ENCODE results near the gene ZNF574. TPM values are rescaled to one million over a fixed set of nuclear protein-coding genes. Genes with fewer than 3 reads are reported as not detected.

ZNF574 gene
- total RNA-seq, 4 donors from 2014 or later = 11.0 to 24.2 (median 17.0) TPM

GRCh38 chr19:42079276-42079669, 3.3 kb downstream of the ZNF574 start:
- peaks cover 0 to 31% (median 5%) of the 10 kb centered on the region in 4 donors for H3K4me1 ChIP-seq
- TF ChIP-seq CTCF (IDR thresholded peaks at IDR 0.05) = no peak
- no peak for TF ChIP-seq POLR2A (IDR thresholded peaks at IDR 0.05)
- no peaks in the 10 kb centered on the region for H3K9me3 ChIP-seq
- no peak overlapping the region for H3K27ac ChIP-seq
- H3K27me3 ChIP-seq = no peaks in the 10 kb centered on the region
- no peak overlapping the region for H3K4me3 ChIP-seq
- peaks cover 0 to 30% (median 0%) of the 10 kb centered on the region in 3 donors for H3K36me3 ChIP-seq
- DNase-seq = no peak

GRCh38 chr19:42079886-42080763, 4.2 kb downstream of the ZNF574 start:
- Histone ChIP-seq H3K27me3 (no peaks in the 10 kb centered on the region), H3K9me3 (no peaks in the 10 kb centered on the region), H3K4me1 (peaks cover 0 to 31% (median 5%) of the 10 kb centered on the region in 4 donors), H3K4me3 (no peak overlapping the region), H3K36me3 (peaks cover 0 to 30% (median 0%) of the 10 kb centered on the region in 3 donors), H3K27ac (no peak overlapping the region)
- no peak for TF ChIP-seq POLR2A (IDR thresholded peaks at IDR 0.05)
- no peak for TF ChIP-seq CTCF (IDR thresholded peaks at IDR 0.05)
- no peak for DNase-seq

- H3K27me3 ChIP-seq = no peaks in the 10 kb centered on the region
- no peaks in the 10 kb centered on the region for H3K9me3 ChIP-seq
- H3K36me3 ChIP-seq = peaks cover 0 to 30% (median 0%) of the 10 kb centered on the region in 3 donors
- peaks cover 0 to 31% (median 5%) of the 10 kb centered on the region in 4 donors for H3K4me1 ChIP-seq
- H3K27ac ChIP-seq = no peak overlapping the region
- TF ChIP-seq POLR2A (IDR thresholded peaks at IDR 0.05) (no peak), CTCF (IDR thresholded peaks at IDR 0.05) (no peak)
- no peak for DNase-seq
- H3K4me3 ChIP-seq = no peak overlapping the region
Measured at GRCh38 chr19:42080764-42081375, 4.9 kb downstream of the ZNF574 start.

GRCh38 chr19:42081584-42082203, 5.7 kb downstream of the ZNF574 start:
- TF ChIP-seq CTCF (IDR thresholded peaks at IDR 0.05) (peak in 4 of 6 experiments; percentile 27 to 60 (median 50)), POLR2A (IDR thresholded peaks at IDR 0.05) (no peak)
- Histone ChIP-seq H3K27ac (peak overlapping the region in 1 of 4 donors; percentile 15), H3K36me3 (peaks cover 0 to 30% (median 0%) of the 10 kb centered on the region in 3 donors)

GRCh38 chr19:42083537-42083936, 7.6 kb downstream of the ZNF574 start:
- Histone ChIP-seq H3K36me3 (peaks cover 0 to 28% (median 0%) of the 10 kb centered on the region in 3 donors), H3K27ac (no peak overlapping the region), H3K4me3 (no peak overlapping the region), H3K27me3 (no peaks in the 10 kb centered on the region), H3K4me1 (peaks cover 0 to 16% (median 2%) of the 10 kb centered on the region in 4 donors), H3K9me3 (no peaks in the 10 kb centered on the region)
- TF ChIP-seq POLR2A (IDR thresholded peaks at IDR 0.05) (no peak), CTCF (IDR thresholded peaks at IDR 0.05) (no peak)
- DNase-seq = no peak

More at GRCh38 chr19:42081584-42082203, 5.7 kb downstream of the ZNF574 start:
- no peak overlapping the region for H3K4me3 ChIP-seq
- H3K4me1 ChIP-seq = peaks cover 0 to 31% (median 5%) of the 10 kb centered on the region in 4 donors
- H3K9me3 ChIP-seq = no peaks in the 10 kb centered on the region
- H3K27me3 ChIP-seq = no peaks in the 10 kb centered on the region
- DNase-seq = no peak
